Naive thymus-derived CD4-positive, alpha-beta T cell (primary cell): Measurements from ENCODE around the gene C20orf173. TPM values are rescaled to one million over a fixed set of nuclear protein-coding genes. Genes with fewer than 3 reads are reported as not detected.

ENCODE experiments used
- ATAC-seq: fragments of 150-1000 bp; cut with Tn5 transposase; 2 replicates; pipeline ENCODE4 v1.10.0; 2021; ENCODE audit warnings: mild to moderate bottlenecking, moderate library complexity
- CTCF ChIA-PET: fragments of 350-600 bp; sonication (Branson Sonifier 250); formaldehyde crosslinking; loops from one replicate; lab custom pipeline; 2021; ENCODE audit warnings: antibody characterized with exemption; lab: Charles Lee
- POLR2A ChIA-PET: fragments of 350-600 bp; sonication (Branson Sonifier 250); formaldehyde crosslinking; loops from one replicate; lab custom pipeline; 2021; ENCODE audit warnings: antibody characterized with exemption, inconsistent platforms; lab: Charles Lee
- DNase-seq, 9 donors: peaks; one replicate each; pipeline versions ENCODE4 v3.0.0 to v3.0.0-alpha.2; 2020 to 2022; ENCODE audit warnings: mixed read lengths in 1 of 9
- H3K27ac ChIP-seq: one replicate; pipeline ENCODE4 v1.7.0; 2013; ENCODE audit warnings: mild to moderate bottlenecking, low read depth, low read length, moderate library complexity
- H3K27me3 ChIP-seq, 2 donors: one replicate each; pipeline ENCODE4 v1.7.0; 2013; ENCODE audit warnings: low read length in 2 of 2, mild to moderate bottlenecking in 2 of 2, moderate library complexity in 2 of 2; ENCODE audit not compliant: control insufficient read depth in 2 of 2, insufficient read depth in 2 of 2
- H3K36me3 ChIP-seq, 3 experiments: 1 replicate in 2 of 3; 2 replicates in 1 of 3; pipeline ENCODE4 v1.7.0; 2013; ENCODE audit warnings: low read length in 3 of 3, mild to moderate bottlenecking in 3 of 3, moderate library complexity in 1 of 3; ENCODE audit not compliant: insufficient read depth in 3 of 3, control insufficient read depth in 2 of 3
- H3K4me1 ChIP-seq, 2 donors: one replicate each; pipeline ENCODE4 v1.7.0; 2013; ENCODE audit warnings: low read length in 2 of 2, mild to moderate bottlenecking in 2 of 2, moderate library complexity in 1 of 2; ENCODE audit not compliant: control insufficient read depth in 2 of 2, insufficient read depth in 2 of 2
- H3K4me3 ChIP-seq: 2 replicates; pipeline ENCODE4 v1.7.0; 2013; ENCODE audit warnings: mild to moderate bottlenecking, low read length
- H3K9me3 ChIP-seq, 3 experiments: 1 replicate in 2 of 3; 2 replicates in 1 of 3; pipeline ENCODE4 v1.7.0; 2013; ENCODE audit warnings: low read length in 3 of 3; ENCODE audit not compliant: control insufficient read depth in 2 of 3
- H3K27ac Mint-ChIP-seq, 9 donors: one replicate each; pipeline ENCODE4 v1.8.0; 2020 to 2022; ENCODE audit warnings: mixed read lengths in 9 of 9, mild to moderate bottlenecking in 8 of 9, moderate library complexity in 5 of 9, inconsistent platforms in 2 of 9
- H3K27me3 Mint-ChIP-seq, 5 donors: one replicate each; pipeline ENCODE4 v1.8.0; 2021 to 2022; ENCODE audit warnings: mixed read lengths in 5 of 5, mild to moderate bottlenecking in 1 of 5
- H3K36me3 Mint-ChIP-seq, 5 donors: one replicate each; pipeline ENCODE4 v1.8.0; 2020 to 2022; ENCODE audit warnings: mixed read lengths in 5 of 5, mild to moderate bottlenecking in 3 of 5, inconsistent platforms in 1 of 5
- H3K4me1 Mint-ChIP-seq, 7 donors: one replicate each; pipeline ENCODE4 v1.8.0; 2020 to 2022; ENCODE audit warnings: mixed read lengths in 7 of 7, mild to moderate bottlenecking in 3 of 7, inconsistent platforms in 1 of 7
- H3K4me3 Mint-ChIP-seq, 10 donors: one replicate each; pipeline ENCODE4 v1.8.0; 2020 to 2022; ENCODE audit warnings: mild to moderate bottlenecking in 10 of 10, mixed read lengths in 10 of 10, moderate library complexity in 6 of 10, inconsistent platforms in 2 of 10
- H3K9me3 Mint-ChIP-seq, 11 donors: one replicate each; pipeline ENCODE4 v1.8.0; 2020 to 2022; ENCODE audit warnings: mixed read lengths in 11 of 11, mild to moderate bottlenecking in 4 of 11, inconsistent platforms in 1 of 11, moderate library complexity in 1 of 11
- intact Hi-C, 2 donors: fragments of 100-400 bp; cut with micrococcal nuclease; formaldehyde crosslinking; loops; one replicate each; pipeline ENCODE4 v1.15.1; 2023
- polyA plus RNA-seq, 2 donors: library from polyadenylated mRNA; unstranded; fragments of 300-500 nt; fragmentation: Illumina TruSeq; gene quantifications; one replicate each; pipeline ENCODE4 v1.2.3, GENCODE V29; 2021
- total RNA-seq, 6 experiments: library from RNA in 5 of 6; stranded (reverse) in 5 of 6; gene quantifications; 1 replicate in 5 of 6; 2 replicates in 1 of 6; pipeline ENCODE4 v1.2.3 and lab custom pipeline; 2021 to 2026

Gene C20orf173
- total and polyA plus RNA-seq, 7 experiments from 2014 or later: not detected

- Histone ChIP-seq H3K4me3 (no peak overlapping the region), H3K4me1 (peaks cover 0 to 7% of the 10 kb centered on the region in 2 donors), H3K27me3 (no peaks in the 10 kb centered on the region), H3K27ac (no peak overlapping the region), H3K9me3 (no peaks in the 10 kb centered on the region), H3K36me3 (peaks cover 22 to 99% (median 48%) of the 10 kb centered on the region in 3 experiments)
- POLR2A ChIA-PET: interaction anchor here (1.0 kb wide), 1 partner anchor 12 kb away, joined by 4 read pairs; no protein-coding TSS in a partner anchor
- Mint-ChIP-seq H3K4me1 (peaks cover 20 to 57% (median 36%) of the 10 kb centered on the region in 7 donors), H3K9me3 (no peaks in the 10 kb centered on the region), H3K36me3 (peaks cover 34 to 70% (median 43%) of the 10 kb centered on the region in 5 donors), H3K27ac (peak overlapping the region in 7 of 9 donors; percentile 53 to 85 (median 66)), H3K4me3 (no peak overlapping the region), H3K27me3 (no peaks in the 10 kb centered on the region)
- no peak for DNase-seq
- peak; percentile 48 for ATAC-seq
- CTCF ChIA-PET: no interaction called here
- intact Hi-C loops: no loop called here
Measured at GRCh38 chr20:35502352-35502751, 27.1 kb downstream of the C20orf173 start.

DNA sequence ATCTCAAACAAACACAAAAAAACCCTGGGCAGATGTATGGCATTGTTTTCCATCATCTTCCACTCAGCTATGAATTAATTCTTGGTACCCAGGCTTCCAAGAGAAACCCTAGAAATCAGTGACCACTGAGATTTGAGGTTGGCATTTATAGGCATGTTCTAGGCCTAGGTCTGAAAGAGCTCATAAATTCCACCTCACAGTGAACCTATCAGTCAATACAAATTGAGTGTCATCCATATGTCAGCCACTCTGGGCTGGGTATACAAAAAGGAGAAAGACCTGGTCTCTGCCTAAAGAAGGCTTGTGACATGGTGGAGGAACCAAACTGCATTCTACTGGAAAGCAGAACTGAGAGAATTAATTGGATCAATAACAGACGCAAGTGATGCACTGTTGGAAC, 30.2 kb downstream of the C20orf173 start:
- CTCF ChIA-PET: interaction anchor here (1.2 kb wide), 1 partner anchor 8 kb away, joined by 3 read pairs; no protein-coding TSS in a partner anchor
- H3K4me1 ChIP-seq: no peaks in the 10 kb centered on the region
- no peak for DNase-seq
- Mint-ChIP-seq H3K36me3 (peaks cover 40 to 79% (median 50%) of the 10 kb centered on the region in 5 donors), H3K27me3 (no peaks in the 10 kb centered on the region), H3K4me3 (no peak overlapping the region), H3K27ac (peak overlapping the region in 5 of 9 donors; percentile 13 to 73 (median 39)), H3K9me3 (no peaks in the 10 kb centered on the region), H3K4me1 (peaks cover 9 to 46% (median 28%) of the 10 kb centered on the region in 7 donors)
- no peak overlapping the region for H3K27ac ChIP-seq
- POLR2A ChIA-PET: interaction anchor here (0.7 kb wide), 1 partner anchor 8 kb away, joined by 3 read pairs; no protein-coding TSS in a partner anchor
- no peak overlapping the region for H3K4me3 ChIP-seq
- H3K9me3 ChIP-seq: no peaks in the 10 kb centered on the region
- H3K36me3 ChIP-seq: peaks cover 24 to 99% (median 62%) of the 10 kb centered on the region in 3 experiments
- intact Hi-C loops: no loop called here
- no peak for ATAC-seq
- H3K27me3 ChIP-seq: no peaks in the 10 kb centered on the region

GRCh38 chr20:35497780-35498189, 31.7 kb downstream of the C20orf173 start:
- peaks cover 12 to 42% (median 31%) of the 10 kb centered on the region in 7 donors for H3K4me1 Mint-ChIP-seq
- POLR2A ChIA-PET: no interaction called here
- intact Hi-C loops: no loop called here
- H3K9me3 Mint-ChIP-seq: no peaks in the 10 kb centered on the region
- H3K36me3 Mint-ChIP-seq: peaks cover 39 to 80% (median 46%) of the 10 kb centered on the region in 5 donors
- Histone ChIP-seq H3K4me1 (peaks cover under 1 to 4% of the 10 kb centered on the region in 2 donors), H3K36me3 (peaks cover 28 to 97% (median 61%) of the 10 kb centered on the region in 3 experiments), H3K4me3 (no peak overlapping the region), H3K9me3 (no peaks in the 10 kb centered on the region), H3K27ac (no peak overlapping the region), H3K27me3 (no peaks in the 10 kb centered on the region)
- DNase-seq (no peak), ATAC-seq (no peak)
- H3K27ac Mint-ChIP-seq: no peak overlapping the region
- no peaks in the 10 kb centered on the region for H3K27me3 Mint-ChIP-seq
- H3K4me3 Mint-ChIP-seq: no peak overlapping the region
- CTCF ChIA-PET: interaction anchor here (0.5 to 1.0 kb wide), 2 partner anchors 10 to 50 kb away, joined by 3 to 4 read pairs; no protein-coding TSS in a partner anchor

- no peak for ATAC-seq
- H3K9me3 Mint-ChIP-seq: no peaks in the 10 kb centered on the region
- peaks cover 5 to 9% of the 10 kb centered on the region in 2 donors for H3K4me1 ChIP-seq
- H3K27ac ChIP-seq: no peak overlapping the region
- peaks cover 28 to 93% (median 56%) of the 10 kb centered on the region in 3 experiments for H3K36me3 ChIP-seq
- H3K27me3 ChIP-seq: no peaks in the 10 kb centered on the region
- peaks cover 34 to 78% (median 42%) of the 10 kb centered on the region in 5 donors for H3K36me3 Mint-ChIP-seq
- DNase-seq: no peak
- peaks cover 11 to 42% (median 30%) of the 10 kb centered on the region in 7 donors for H3K4me1 Mint-ChIP-seq
- no peak overlapping the region for H3K27ac Mint-ChIP-seq
- no peaks in the 10 kb centered on the region for H3K9me3 ChIP-seq
- no peaks in the 10 kb centered on the region for H3K27me3 Mint-ChIP-seq
- no peak overlapping the region for H3K4me3 ChIP-seq
- POLR2A ChIA-PET: interaction anchor here (1.7 kb wide), 1 partner anchor 14 kb away, joined by 3 read pairs; no protein-coding TSS in a partner anchor
- intact Hi-C loops: no loop called here
- no peak overlapping the region for H3K4me3 Mint-ChIP-seq
- CTCF ChIA-PET: interaction anchor here (1.0 kb wide), 1 partner anchor 11 kb away, joined by 3 read pairs; no protein-coding TSS in a partner anchor
Measured at GRCh38 chr20:35497320-35497719, 32.1 kb downstream of the C20orf173 start.

DNA sequence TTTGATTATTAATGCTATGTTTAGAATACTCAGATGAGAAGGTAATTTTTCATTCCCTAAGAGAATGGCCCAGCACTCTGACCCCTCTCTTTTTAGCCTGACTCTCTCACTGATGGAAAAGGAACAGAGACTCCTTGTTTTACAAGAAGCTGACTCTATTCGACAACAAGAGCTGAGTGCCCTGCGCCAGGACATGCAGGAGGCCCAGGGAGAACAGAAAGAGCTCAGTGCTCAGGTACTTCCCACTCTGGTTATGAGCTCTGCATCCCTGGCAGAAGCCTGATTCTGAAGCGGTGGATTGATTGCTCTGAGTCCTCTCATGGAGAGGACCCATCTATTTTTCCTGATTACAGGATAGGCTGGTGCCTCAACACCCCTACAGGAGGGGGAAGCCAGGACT, 33.0 kb downstream of the C20orf173 start:
- POLR2A ChIA-PET: interaction anchor here (1.0 to 1.7 kb wide), 3 partner anchors 13 to 245 kb away, joined by 3 read pairs; partner anchors contain the start of gene RBM39
- no peak for ATAC-seq
- no peaks in the 10 kb centered on the region for H3K27me3 Mint-ChIP-seq
- intact Hi-C loops: no loop called here
- Histone ChIP-seq H3K4me3 (no peak overlapping the region), H3K36me3 (peaks cover 28 to 84% (median 48%) of the 10 kb centered on the region in 3 experiments), H3K9me3 (no peaks in the 10 kb centered on the region), H3K4me1 (peaks cover 14 to 15% of the 10 kb centered on the region in 2 donors), H3K27ac (no peak overlapping the region), H3K27me3 (no peaks in the 10 kb centered on the region)
- CTCF ChIA-PET: no interaction called here
- peaks cover 27 to 73% (median 39%) of the 10 kb centered on the region in 5 donors for H3K36me3 Mint-ChIP-seq
- no peak for DNase-seq
- no peaks in the 10 kb centered on the region for H3K9me3 Mint-ChIP-seq
- no peak overlapping the region for H3K4me3 Mint-ChIP-seq
- no peak overlapping the region for H3K27ac Mint-ChIP-seq
- H3K4me1 Mint-ChIP-seq: peaks cover 17 to 47% (median 35%) of the 10 kb centered on the region in 7 donors

- H3K4me1 ChIP-seq: peaks cover 23 to 27% of the 10 kb centered on the region in 2 donors
- Mint-ChIP-seq H3K4me1 (peaks cover 45 to 82% (median 67%) of the 10 kb centered on the region in 7 donors), H3K4me3 (peak overlapping the region; percentile 99 to 100 (median 99)), H3K27ac (peak overlapping the region; percentile 98 to 100 (median 99)), H3K9me3 (no peaks in the 10 kb centered on the region), H3K36me3 (peaks cover 24 to 52% (median 29%) of the 10 kb centered on the region in 5 donors), H3K27me3 (no peaks in the 10 kb centered on the region)
- peaks cover 15 to 49% (median 23%) of the 10 kb centered on the region in 3 experiments for H3K36me3 ChIP-seq
- ChIA-PET POLR2A (interaction anchor here (2.4 to 3.6 kb wide), 2 partner anchors 25 to 37 kb away, joined by 7 to 32 read pairs; partner anchors contain the start of gene CEP250), CTCF (interaction anchor here (0.6 to 1.0 kb wide), 2 partner anchors 13 to 490 kb away, joined by 3 to 5 read pairs; no protein-coding TSS in a partner anchor)
- H3K9me3 ChIP-seq: no peaks in the 10 kb centered on the region
- peak overlapping the region; percentile 84 for H3K27ac ChIP-seq
- intact Hi-C loops: loop anchor here in 1 of 2 donors (5.0 kb wide), 1 partner anchor 50 kb away; the partner anchor contains the start of gene ERGIC3
- ATAC-seq: no peak
- peak overlapping the region; percentile 92 for H3K4me3 ChIP-seq
- H3K27me3 ChIP-seq: no peaks in the 10 kb centered on the region
- no peak for DNase-seq
Measured at GRCh38 chr20:35492352-35492751, 37.1 kb downstream of the C20orf173 start.
